Measurements from ENCODE around the gene MAP2K5. TPM values are rescaled to one million over a fixed set of nuclear protein-coding genes. Genes with fewer than 3 reads are reported as not detected.
A peak's percentile ranks its signal among the peaks of the same experiment; 100 is the strongest.

The MAP2K5 gene
- total RNA-seq, 1 donor from 2014 or later = 11.6 TPM

DNA sequence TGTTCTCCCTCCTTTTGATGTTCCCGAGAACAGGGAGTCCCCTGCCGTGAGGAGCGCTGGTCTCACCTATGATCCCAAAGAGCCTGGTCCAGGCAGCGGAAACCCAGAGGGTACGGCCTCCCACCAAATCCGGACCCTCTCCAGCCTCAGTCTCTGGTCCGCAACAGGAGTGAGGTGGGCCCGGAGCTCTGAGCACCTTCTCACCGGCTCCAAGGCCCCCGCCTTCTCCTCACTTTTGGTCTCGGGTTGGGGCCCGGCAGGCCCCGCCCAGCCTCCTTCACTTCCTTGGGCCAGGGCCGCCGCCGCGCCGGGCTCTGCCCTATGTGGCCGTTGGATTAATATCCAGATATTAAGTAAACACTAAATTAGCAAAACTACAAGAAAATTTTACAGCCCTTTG lies 277.1 kb downstream of the MAP2K5 start:
- Histone ChIP-seq H3K4me2 (ENCODE audit: low read length) (no peak overlapping the region), H3K27ac (ENCODE audit: low read depth, low read length) (no peak overlapping the region), H4K20me1 (ENCODE audit: insufficient read depth, low read length) (peaks cover 23% of the 10 kb centered on the region), H3K9ac (ENCODE audit: low read length) (no peak overlapping the region), H2AFZ (ENCODE audit: low read depth, low read length) (no peak overlapping the region), H3K4me1 (ENCODE audit: insufficient read depth, low read length) (peaks cover 6% of the 10 kb centered on the region), H3K36me3 (ENCODE audit: insufficient read depth, low read length) (no peaks in the 10 kb centered on the region), H3K27me3 (ENCODE audit: insufficient read depth, low read length) (peaks cover 74% of the 10 kb centered on the region), H3K9me3 (ENCODE audit: insufficient read depth, low read depth, low read length) (peaks cover 7% of the 10 kb centered on the region), H3K79me2 (ENCODE audit: insufficient read depth, low read length) (no peaks in the 10 kb centered on the region), H3K4me3 (ENCODE audit: insufficient read depth, low read depth, low read length) (no peak overlapping the region)
- H3K4me3 Mint-ChIP-seq (ENCODE audit: unreplicated experiment) = no peak overlapping the region
- no peak for TF ChIP-seq EZH2 (IDR thresholded peaks at IDR 0.05; ENCODE audit: insufficient read depth, low read length)
- TF ChIP-seq, protein P1, sequence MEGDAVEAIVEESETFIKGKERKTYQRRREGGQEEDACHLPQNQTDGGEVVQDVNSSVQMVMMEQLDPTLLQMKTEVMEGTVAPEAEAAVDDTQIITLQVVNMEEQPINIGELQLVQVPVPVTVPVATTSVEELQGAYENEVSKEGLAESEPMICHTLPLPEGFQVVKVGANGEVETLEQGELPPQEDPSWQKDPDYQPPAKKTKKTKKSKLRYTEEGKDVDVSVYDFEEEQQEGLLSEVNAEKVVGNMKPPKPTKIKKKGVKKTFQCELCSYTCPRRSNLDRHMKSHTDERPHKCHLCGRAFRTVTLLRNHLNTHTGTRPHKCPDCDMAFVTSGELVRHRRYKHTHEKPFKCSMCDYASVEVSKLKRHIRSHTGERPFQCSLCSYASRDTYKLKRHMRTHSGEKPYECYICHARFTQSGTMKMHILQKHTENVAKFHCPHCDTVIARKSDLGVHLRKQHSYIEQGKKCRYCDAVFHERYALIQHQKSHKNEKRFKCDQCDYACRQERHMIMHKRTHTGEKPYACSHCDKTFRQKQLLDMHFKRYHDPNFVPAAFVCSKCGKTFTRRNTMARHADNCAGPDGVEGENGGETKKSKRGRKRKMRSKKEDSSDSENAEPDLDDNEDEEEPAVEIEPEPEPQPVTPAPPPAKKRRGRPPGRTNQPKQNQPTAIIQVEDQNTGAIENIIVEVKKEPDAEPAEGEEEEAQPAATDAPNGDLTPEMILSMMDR (IDR thresholded peaks at IDR 0.05; ENCODE audit: insufficient read depth, low read depth, low read length) = no peak
- H3K36me3 Mint-ChIP-seq (ENCODE audit: low read depth, unreplicated experiment) = peaks cover 1% of the 10 kb centered on the region
- H3K27me3 Mint-ChIP-seq (ENCODE audit: low read depth, unreplicated experiment) = peaks cover 78% of the 10 kb centered on the region
- H3K27ac Mint-ChIP-seq (ENCODE audit: unreplicated experiment) = no peak overlapping the region
- DNase-seq (ENCODE audit: low read depth) = no peak
- peaks cover 2% of the 10 kb centered on the region for H3K4me1 Mint-ChIP-seq (ENCODE audit: low read depth, unreplicated experiment)
- H3K9me3 Mint-ChIP-seq (ENCODE audit: unreplicated experiment) = peaks cover 14% of the 10 kb centered on the region
- no peak for FAIRE-seq

DNA sequence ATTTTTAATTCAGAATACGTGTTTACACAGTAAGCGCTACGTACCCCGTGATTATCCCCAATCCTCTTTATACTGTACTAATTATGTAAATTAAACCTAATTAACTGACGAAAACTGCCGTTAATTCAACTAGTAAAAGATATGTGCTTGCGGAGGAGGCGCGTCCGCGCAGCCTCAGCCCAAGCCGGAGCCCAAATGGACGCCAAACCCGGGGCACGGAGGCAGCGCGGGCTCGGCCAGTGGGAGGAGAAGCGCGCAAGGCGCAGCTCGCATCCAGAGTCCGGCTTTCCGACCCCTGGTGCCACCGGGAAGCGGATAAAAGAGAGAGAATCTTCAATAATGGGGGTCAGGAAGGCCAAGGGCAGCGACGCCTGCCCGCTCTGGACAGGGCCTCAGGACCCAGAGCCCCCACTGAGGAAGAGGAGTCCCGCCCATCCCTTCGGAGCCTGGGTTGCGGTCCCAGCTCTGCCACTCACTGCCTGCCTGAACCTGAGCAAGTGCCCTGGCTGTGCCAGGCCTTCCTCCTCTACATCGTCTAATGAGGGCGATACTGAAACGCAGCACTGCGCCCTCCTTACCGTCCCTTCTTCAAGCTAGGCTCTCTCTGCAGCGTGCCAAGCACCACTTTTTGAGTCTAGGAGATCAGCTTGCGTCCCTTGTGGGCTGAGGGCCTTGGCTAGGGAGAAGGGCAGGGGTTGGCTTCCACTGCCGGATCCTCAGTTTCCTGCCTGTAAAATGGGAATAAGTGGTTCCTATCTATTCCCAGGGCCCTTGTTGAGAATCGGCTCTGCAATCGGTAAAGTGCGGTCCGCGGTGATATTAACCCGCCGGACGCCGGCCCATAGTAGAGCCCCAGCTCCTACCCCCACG lies 277.9 kb downstream of the MAP2K5 start:
- H4K20me1 ChIP-seq (ENCODE audit: insufficient read depth, low read length) = peaks cover 27% of the 10 kb centered on the region
- no peak overlapping the region for H2AFZ ChIP-seq (ENCODE audit: low read depth, low read length)
- Mint-ChIP-seq H3K9me3 (ENCODE audit: unreplicated experiment) (peaks cover 14% of the 10 kb centered on the region), H3K4me1 (ENCODE audit: low read depth, unreplicated experiment) (peaks cover 2% of the 10 kb centered on the region), H3K27ac (ENCODE audit: unreplicated experiment) (no peak overlapping the region), H3K27me3 (ENCODE audit: low read depth, unreplicated experiment) (peaks cover 81% of the 10 kb centered on the region), H3K4me3 (ENCODE audit: unreplicated experiment) (no peak overlapping the region), H3K36me3 (ENCODE audit: low read depth, unreplicated experiment) (peaks cover 1% of the 10 kb centered on the region)
- FAIRE-seq (no peak), DNase-seq (ENCODE audit: low read depth) (no peak)
- TF ChIP-seq, protein P1 (IDR thresholded peaks at IDR 0.05; ENCODE audit: insufficient read depth, low read depth, low read length) = no peak
- TF ChIP-seq EZH2 (IDR thresholded peaks at IDR 0.05; ENCODE audit: insufficient read depth, low read length) = peak; percentile 96
- H3K27ac ChIP-seq (ENCODE audit: low read depth, low read length) = no peak overlapping the region
- no peaks in the 10 kb centered on the region for H3K36me3 ChIP-seq (ENCODE audit: insufficient read depth, low read length)
- H3K4me1 ChIP-seq (ENCODE audit: insufficient read depth, low read length) = peaks cover 6% of the 10 kb centered on the region
- H3K4me2 ChIP-seq (ENCODE audit: low read length) = peak overlapping the region; percentile 5
- H3K9me3 ChIP-seq (ENCODE audit: insufficient read depth, low read depth, low read length) = peaks cover 7% of the 10 kb centered on the region
- no peak overlapping the region for H3K4me3 ChIP-seq (ENCODE audit: insufficient read depth, low read depth, low read length)
- no peaks in the 10 kb centered on the region for H3K79me2 ChIP-seq (ENCODE audit: insufficient read depth, low read length)
- H3K27me3 ChIP-seq (ENCODE audit: insufficient read depth, low read length) = peaks cover 79% of the 10 kb centered on the region
- no peak overlapping the region for H3K9ac ChIP-seq (ENCODE audit: low read length)

Data from astrocyte (in vitro differentiated cells and primary cell).